SU-DHL-6 (cell line): Measurements from ENCODE around the gene CSF1.

Experiments
- H2AFZ ChIP-seq: fragments of 200-600 bp; sonication (generic); 2 replicates; pipeline ENCODE4 v1.6.1; 2014; ENCODE audit warnings: low read depth, mild to moderate bottlenecking, moderate library complexity, mixed read lengths, antibody characterized with exemption, low read length; ENCODE audit not compliant: severe bottlenecking
- H3F3A ChIP-seq: fragments of 200-600 bp; shearing (Covaris generic); 2 replicates; pipeline ENCODE4 v1.6.0; 2016; ENCODE audit warnings: antibody characterized with exemption, mild to moderate bottlenecking; ENCODE audit not compliant: insufficient read depth
- H3K27ac ChIP-seq: fragments of 200-600 bp; sonication (generic); 2 replicates; pipeline ENCODE4 v1.5.1; 2016; ENCODE audit warnings: low read depth, mild to moderate bottlenecking, low read length, moderate library complexity, mixed read lengths
- H3K27me3 ChIP-seq: fragments of 200-600 bp; sonication (generic), shearing (Covaris generic); 2 replicates; pipeline ENCODE4 v1.6.0; 2014; ENCODE audit warnings: mild to moderate bottlenecking, low read length
- H3K36me3 ChIP-seq: fragments of 200-600 bp; sonication (generic); 2 replicates; pipeline ENCODE4 v1.6.1; 2014; ENCODE audit warnings: mild to moderate bottlenecking, low read length, mixed read lengths
- H3K4me2 ChIP-seq: fragments of 300-600, 200-600 bp; shearing (Covaris generic), sonication (generic); 2 replicates; pipeline ENCODE4 v1.6.0; 2014; ENCODE audit warnings: low read length, low read depth, mild to moderate bottlenecking; ENCODE audit not compliant: poor library complexity, severe bottlenecking
- H3K4me3 ChIP-seq: fragments of 200-600 bp; sonication (generic); 2 replicates; pipeline ENCODE4 v1.5.1; 2014; ENCODE audit warnings: antibody characterized with exemption, low read length, mild to moderate bottlenecking, mixed read lengths; ENCODE audit not compliant: insufficient read depth, poor library complexity, severe bottlenecking
- H3K79me2 ChIP-seq: fragments of 200-600 bp; sonication (generic); 2 replicates; pipeline ENCODE4 v1.6.1; 2014; ENCODE audit warnings: mild to moderate bottlenecking, low read length, moderate library complexity; ENCODE audit not compliant: insufficient read depth
- H3K9ac ChIP-seq: fragments of 200-600 bp; sonication (generic); 2 replicates; pipeline ENCODE4 v1.7.0; 2014; ENCODE audit warnings: mild to moderate bottlenecking, low read length
- H3K9me2 ChIP-seq: fragments of 200-600 bp; sonication (generic); replicated peaks from 2 replicates; pipeline ENCODE4 v1.6.1; 2014; ENCODE audit warnings: low read length; ENCODE audit not compliant: insufficient read depth
- H3K9me3 ChIP-seq: fragments of 200-600 bp; sonication (generic); 2 replicates; pipeline ENCODE4 v1.6.1; 2014; ENCODE audit warnings: low read length, mixed read lengths; ENCODE audit not compliant: insufficient read depth
- H4K20me1 ChIP-seq: fragments of 200-600 bp; sonication (generic); 2 replicates; pipeline ENCODE4 v1.6.1; 2014; ENCODE audit warnings: low read depth, mild to moderate bottlenecking, antibody characterized with exemption, low read length, moderate library complexity, mixed read lengths
- EZH2phosphoT487 ChIP-seq: fragments of 200-600 bp; sonication (generic), shearing (Covaris generic); conservative IDR thresholded peaks from 2 replicates; pipeline ENCODE4 v1.6.1; 2018; ENCODE audit warnings: mild to moderate bottlenecking, antibody characterized with exemption, low read length, moderate library complexity, mixed read lengths
- TF ChIP-seq, protein P1 (sequence below): fragments of 200-600 bp; sonication (generic); IDR thresholded peaks from one replicate; pipeline ENCODE4 v1.5.1; 2017; ENCODE audit warnings: antibody characterized with exemption, mild to moderate bottlenecking, low read length, moderate library complexity; ENCODE audit not compliant: insufficient read depth, poor library complexity, severe bottlenecking

Gene CSF1

GRCh38 chr1:109876617-109877316, 33.9 kb upstream of the CSF1 start:
- H3K4me3 ChIP-seq: no peak overlapping the region
- no peaks in the 10 kb centered on the region for H3K9me3 ChIP-seq
- no peaks in the 10 kb centered on the region for H4K20me1 ChIP-seq
- TF ChIP-seq EZH2phosphoT487: no peak
- TF ChIP-seq, protein P1, sequence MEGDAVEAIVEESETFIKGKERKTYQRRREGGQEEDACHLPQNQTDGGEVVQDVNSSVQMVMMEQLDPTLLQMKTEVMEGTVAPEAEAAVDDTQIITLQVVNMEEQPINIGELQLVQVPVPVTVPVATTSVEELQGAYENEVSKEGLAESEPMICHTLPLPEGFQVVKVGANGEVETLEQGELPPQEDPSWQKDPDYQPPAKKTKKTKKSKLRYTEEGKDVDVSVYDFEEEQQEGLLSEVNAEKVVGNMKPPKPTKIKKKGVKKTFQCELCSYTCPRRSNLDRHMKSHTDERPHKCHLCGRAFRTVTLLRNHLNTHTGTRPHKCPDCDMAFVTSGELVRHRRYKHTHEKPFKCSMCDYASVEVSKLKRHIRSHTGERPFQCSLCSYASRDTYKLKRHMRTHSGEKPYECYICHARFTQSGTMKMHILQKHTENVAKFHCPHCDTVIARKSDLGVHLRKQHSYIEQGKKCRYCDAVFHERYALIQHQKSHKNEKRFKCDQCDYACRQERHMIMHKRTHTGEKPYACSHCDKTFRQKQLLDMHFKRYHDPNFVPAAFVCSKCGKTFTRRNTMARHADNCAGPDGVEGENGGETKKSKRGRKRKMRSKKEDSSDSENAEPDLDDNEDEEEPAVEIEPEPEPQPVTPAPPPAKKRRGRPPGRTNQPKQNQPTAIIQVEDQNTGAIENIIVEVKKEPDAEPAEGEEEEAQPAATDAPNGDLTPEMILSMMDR: no peak
- no peaks in the 10 kb centered on the region for H3K27me3 ChIP-seq
- H3K36me3 ChIP-seq: no peaks in the 10 kb centered on the region
- no peak overlapping the region for H2AFZ ChIP-seq
- H3F3A ChIP-seq: no peaks in the 10 kb centered on the region
- H3K9me2 ChIP-seq: no peaks in the 10 kb centered on the region
- H3K27ac ChIP-seq: no peak overlapping the region
- H3K79me2 ChIP-seq: no peaks in the 10 kb centered on the region
- no peak overlapping the region for H3K4me2 ChIP-seq
- no peak overlapping the region for H3K9ac ChIP-seq

DNA sequence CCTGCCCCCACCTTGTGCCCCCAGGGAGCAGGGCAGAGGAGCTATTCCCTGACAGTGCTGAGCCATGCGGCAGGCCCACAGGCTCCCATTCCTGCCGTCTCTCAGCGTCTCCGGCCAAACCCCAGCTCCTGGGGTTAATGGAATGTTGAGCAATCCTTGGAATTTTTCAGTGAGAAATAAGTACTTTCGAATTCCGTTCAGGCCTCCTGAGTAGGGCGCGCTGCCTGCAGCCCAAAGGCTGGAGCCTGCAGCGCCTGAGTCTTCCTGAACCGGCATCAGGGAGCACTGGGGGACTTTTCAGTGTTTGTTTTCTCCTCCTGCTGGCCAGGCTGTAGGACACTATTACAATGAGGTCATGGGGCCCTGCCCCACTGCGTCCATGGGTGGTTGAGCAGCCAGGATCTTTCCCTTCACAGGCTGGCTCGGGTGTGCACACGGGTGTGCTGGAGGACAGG, 33.3 kb upstream of the CSF1 start:
- Histone ChIP-seq H3K36me3 (no peaks in the 10 kb centered on the region), H3K9ac (no peak overlapping the region), H3K27ac (no peak overlapping the region), H3K79me2 (no peaks in the 10 kb centered on the region), H3K4me3 (no peak overlapping the region), H3K9me3 (no peaks in the 10 kb centered on the region), H3K9me2 (no peaks in the 10 kb centered on the region), H3K27me3 (no peaks in the 10 kb centered on the region), H3F3A (no peaks in the 10 kb centered on the region), H4K20me1 (no peaks in the 10 kb centered on the region), H2AFZ (no peak overlapping the region), H3K4me2 (no peak overlapping the region)
- no peak for TF ChIP-seq EZH2phosphoT487
- TF ChIP-seq, protein P1: no peak

- H3K9ac ChIP-seq: no peak overlapping the region
- H3K36me3 ChIP-seq: no peaks in the 10 kb centered on the region
- H3F3A ChIP-seq: no peaks in the 10 kb centered on the region
- H3K9me3 ChIP-seq: no peaks in the 10 kb centered on the region
- no peaks in the 10 kb centered on the region for H3K79me2 ChIP-seq
- no peak overlapping the region for H3K4me2 ChIP-seq
- no peak overlapping the region for H3K27ac ChIP-seq
- TF ChIP-seq EZH2phosphoT487: no peak
- TF ChIP-seq, protein P1: no peak
- H3K27me3 ChIP-seq: no peaks in the 10 kb centered on the region
- no peaks in the 10 kb centered on the region for H4K20me1 ChIP-seq
- no peaks in the 10 kb centered on the region for H3K9me2 ChIP-seq
- H3K4me3 ChIP-seq: no peak overlapping the region
- H2AFZ ChIP-seq: no peak overlapping the region
These were observed 32.9 kb upstream of the CSF1 start for GRCh38 chr1:109877776-109878175.
